Hematopoietic multipotent progenitor cell treated with erythropoietin and hydrocortisone succinate and interleukin-3 and kit ligand, for 6 days (in vitro differentiated cells): ENCODE data around the gene TTC6.
A peak's percentile ranks its signal among the peaks of the same experiment; 100 is the strongest.
"Not testable (repeated sequence)": the region's sequence is repeated elsewhere in the genome, so short reads cannot be mapped to it uniquely, and the experiment has no call there.

Experiments used
- DNase-seq: peaks from one replicate; pipeline ENCODE4 v3.0.0-alpha.2; 2015

The TTC6 gene

DNA sequence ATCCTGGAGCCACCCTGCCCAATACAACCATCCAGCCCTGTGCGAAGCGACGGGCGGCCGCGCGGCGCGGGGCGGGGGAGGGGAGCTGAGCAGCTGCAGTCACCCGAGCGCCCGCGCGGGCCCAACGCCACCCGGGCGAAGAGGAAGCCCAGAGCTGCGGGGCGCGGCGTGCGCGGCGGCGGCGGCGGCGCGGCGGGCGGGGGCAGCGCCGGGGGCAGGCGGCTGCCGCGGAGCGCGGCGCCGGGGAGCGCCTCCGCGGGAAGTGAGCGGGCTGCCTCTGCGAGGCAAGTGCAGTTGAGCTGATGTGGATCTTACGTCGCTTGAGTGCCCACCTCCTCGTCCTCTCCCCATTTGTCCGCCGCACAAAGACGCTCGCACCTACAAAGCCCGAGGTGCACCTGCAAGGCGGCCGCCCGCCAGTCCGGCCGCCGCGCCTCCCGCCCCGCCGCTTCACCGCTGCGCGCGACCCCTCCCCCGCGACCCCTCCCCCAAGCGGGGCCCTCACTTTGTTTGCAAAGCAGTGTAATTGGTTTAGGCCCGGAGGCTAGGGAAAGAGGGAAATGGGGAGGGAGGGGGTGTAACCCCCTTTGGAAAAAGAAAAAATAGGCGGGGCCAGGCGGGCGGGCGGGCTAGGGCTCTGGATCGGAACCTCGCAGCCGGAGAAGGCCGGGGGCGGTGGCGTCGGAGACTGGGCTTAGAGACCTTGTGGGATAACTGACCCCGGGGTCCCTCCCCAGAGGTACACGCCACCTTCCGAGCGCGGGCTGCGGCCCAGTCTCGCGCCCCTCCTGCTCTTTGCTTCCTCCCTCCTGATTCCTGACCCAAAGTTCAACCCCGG, at the start of gene TTC6, which contains the start of gene FOXA1:
TSS of gene TTC6 (plus strand) at position 659 of the 838 bp plus-strand sequence. CDS start 26,436 bp downstream, outside the sequence.
TSS of gene FOXA1 (minus strand) at position 279 of the 838 bp plus-strand sequence. CDS start at position 2, 277 bp downstream.
- peak; percentile 36 for DNase-seq

DNA sequence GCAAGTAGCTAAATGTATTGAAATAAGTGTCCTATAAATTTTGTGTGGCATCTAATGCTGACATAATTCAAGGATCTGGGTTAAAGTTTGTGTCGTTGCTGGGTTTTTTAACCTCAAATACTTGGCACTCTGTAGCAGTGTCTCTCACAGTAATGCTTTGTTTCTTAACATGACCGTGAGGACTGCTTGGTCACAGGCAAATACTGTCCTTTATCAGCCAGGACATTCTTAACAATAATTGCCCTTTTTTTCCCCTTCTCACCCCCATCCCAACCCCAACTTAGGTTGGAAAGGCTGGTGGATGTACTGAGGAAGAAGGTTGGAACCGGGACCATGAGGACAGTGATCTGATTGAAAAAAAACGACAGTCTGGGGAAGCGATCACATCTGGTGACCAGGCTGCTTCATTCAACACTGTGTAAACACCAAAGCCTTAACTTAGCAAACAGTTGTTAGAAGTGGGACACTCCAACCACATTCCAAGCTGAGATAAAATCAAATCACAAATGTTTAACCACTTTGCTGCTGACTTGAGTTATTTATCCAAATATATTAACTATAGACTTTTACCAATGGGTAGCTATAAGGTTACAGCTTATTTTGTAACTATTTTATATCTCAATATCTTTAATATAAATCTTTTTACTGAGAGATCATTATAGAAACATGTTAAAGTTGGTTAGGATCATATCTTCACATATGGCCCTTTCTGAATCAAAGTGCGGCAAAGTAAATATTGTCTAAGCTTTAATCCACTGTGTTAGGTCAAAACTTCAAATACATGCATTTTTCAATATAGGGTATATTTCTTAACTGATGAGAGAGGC, 48.6 kb upstream of the TTC6 start:
- DNase-seq, result no peak

GRCh38 chr14:37550511-37550910, 44.9 kb upstream of the TTC6 start:
- DNase-seq, result no peak

DNA sequence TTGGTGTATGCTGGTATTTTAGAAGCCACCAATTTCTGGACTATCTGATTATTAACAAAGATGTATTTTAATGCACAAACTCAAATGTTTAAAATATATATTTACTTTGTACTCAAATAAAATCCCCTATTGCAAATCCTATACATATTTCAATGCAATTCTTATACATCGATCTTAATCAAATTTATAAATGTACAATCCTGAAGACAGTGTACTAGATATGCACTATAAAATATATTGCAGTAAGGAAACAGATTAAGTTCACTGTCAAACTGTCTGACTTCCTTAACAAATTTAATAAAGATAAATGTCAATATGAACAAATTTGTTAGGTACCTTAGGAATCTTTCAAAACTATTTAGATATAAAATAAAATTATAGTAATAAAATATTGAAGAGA, 44.3 kb upstream of the TTC6 start:
- DNase-seq, result no peak

DNA sequence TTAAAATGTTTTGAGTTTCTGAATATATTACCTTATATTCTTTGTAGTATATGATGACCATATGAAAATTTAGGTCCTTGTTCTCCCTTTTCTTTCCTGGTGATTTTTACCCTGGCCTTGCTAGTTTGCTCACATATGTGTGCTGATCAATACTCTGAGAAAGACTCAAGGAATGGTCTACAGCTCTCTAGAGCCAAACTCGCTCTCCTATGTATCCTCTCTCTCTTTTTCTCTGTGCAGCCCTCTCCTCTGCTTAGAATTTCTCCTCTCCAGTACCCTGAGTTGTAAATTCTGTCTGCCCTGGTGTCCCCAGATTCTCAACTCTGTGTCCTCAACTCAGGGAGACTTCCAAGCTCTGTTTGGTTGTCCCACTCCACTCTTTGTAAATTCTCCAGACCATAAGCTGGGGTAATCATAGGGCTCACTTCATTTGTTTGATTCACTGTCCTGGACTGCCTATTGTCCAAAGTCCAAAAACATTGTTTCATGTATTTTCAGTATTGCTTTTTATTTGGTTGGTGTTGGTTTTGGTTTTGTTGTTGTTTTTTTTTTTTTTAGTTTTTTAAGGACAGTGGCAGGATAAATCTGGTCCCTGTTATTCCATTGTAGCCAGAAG, 41.4 kb upstream of the TTC6 start:
- DNase-seq, result no peak

DNA sequence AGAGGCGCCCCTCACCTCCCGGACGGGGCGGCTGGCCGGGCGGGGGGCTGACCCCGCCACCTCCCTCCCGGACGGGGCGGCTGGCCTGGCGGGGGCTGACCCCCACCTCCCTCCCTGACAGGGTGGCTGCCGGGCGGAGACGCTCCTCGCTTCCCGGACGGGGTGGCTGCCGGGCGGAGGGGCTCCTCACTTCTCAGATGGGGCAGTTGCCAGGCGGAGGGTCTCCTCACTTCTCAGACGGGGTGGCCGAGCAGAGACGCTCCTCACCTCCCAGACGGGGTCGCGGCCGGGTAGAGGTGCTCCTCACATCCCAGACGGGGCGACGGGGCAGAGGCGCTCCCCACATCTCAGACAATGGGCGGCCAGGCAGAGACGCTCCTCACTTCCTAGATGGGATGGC, 39.8 kb upstream of the TTC6 start:
- DNase-seq, result not testable (repeated sequence)

DNA sequence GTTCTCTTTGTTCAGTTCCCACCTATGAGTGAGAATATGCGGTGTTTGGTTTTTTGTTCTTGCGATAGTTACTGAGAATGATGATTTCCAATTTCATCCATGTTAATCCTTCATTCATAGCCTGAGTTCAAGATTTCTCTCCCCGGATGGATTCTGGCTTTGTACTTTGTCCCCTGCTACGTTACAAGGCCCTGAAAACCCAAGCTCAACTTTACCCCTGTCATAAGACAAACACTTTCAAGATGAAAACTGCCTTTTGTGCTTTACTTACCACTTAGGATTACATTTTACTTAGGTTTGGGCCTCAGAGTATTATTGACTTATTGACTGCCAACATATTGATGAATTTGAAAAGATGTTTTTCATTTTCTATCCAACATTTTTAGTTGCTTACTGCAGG, 36.7 kb upstream of the TTC6 start:
- no peak for DNase-seq

GRCh38 chr14:37559386-37559785, 36.0 kb upstream of the TTC6 start:
- no peak for DNase-seq

- DNase-seq, result no peak
Observed at GRCh38 chr14:37563189-37563588, 32.2 kb upstream of the TTC6 start.

GRCh38 chr14:37565550-37565949, 29.9 kb upstream of the TTC6 start:
- DNase-seq, result no peak

DNA sequence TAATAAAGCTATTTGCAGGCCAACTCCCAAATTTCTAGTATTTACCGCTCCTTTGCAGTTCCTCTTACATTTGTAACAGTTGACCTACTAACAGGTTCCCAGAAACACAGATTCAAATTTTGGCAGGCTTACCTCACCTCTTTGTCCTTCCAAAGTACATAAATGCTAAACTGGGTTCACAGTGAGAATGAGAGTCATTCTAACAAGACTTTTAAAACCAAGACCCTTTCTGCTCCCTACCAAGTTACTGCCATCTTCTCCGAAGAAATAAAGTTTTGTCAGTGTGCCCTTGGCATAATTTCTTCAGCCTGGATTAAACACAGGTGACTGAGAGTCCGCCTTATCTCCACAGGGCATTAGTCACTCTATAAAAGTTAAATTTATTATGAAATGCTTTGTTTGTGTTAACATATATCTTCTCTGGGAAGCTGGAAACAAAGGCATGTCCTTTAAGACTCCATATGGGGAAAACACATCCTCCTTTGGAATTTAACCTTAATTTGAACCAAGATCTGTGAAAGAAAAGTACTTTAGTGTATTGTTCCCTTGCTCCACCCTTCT, 28.5 kb upstream of the TTC6 start:
- no peak for DNase-seq

DNA sequence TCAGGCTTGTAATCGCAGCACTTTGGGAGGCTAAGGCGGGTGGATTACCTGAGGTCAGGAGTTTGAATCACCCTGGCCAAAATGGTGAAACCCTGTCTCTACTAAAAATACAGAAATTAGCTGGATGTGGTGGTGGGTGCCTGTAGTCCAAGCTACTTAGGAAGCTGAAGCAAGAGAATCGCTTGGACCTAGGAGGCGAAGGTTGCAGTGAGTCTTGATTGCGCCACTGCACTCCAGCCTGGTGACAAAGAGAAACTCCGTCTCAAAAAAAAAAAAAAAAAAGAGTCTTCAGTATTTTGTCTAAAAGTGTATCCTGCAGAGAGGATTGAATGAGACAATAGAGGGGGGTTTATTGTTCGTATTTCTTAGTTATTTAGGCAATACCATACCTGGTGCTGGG, 25.7 kb upstream of the TTC6 start:
- no peak for DNase-seq

DNA sequence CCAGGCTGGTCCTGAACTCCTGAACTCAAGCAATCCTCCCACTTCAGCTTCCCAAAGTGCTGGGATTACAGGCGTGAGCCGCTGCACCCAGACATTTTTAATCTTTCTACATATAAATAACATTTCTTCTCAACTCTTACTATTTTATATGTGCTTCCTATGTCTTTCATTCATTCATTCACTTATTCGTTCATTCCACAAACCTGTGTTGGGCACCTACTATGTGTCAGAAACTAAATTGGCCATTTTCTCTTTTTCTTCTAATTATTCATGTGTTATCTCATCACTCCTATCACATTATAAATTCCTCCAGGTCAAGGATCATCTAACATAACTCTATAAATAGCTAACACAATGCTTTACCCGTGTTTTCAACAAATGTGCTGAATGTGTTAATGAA, 24.0 kb upstream of the TTC6 start:
- DNase-seq, result no peak

GRCh38 chr14:37573356-37573755, 22.1 kb upstream of the TTC6 start:
- DNase-seq, result no peak

GRCh38 chr14:37579274-37579673, 16.2 kb upstream of the TTC6 start:
- no peak for DNase-seq

DNA sequence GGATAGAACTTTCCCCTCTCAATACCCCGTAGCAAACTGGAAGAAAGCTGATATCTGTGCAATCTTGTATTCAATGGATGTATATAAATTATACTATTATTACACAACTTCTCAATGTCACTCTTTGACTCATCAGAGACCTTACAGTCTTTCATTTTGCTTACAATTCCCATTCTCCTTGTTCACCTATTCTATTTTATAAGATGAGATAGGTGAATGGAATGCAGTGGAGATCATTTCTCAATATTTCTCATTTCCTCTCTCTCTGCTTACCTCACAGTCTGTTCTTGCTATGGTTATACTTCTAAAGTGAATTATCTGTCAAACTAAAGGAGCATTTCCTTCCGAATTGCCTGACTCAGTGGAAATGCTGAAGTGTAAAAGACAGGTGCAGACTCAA, 15.3 kb upstream of the TTC6 start:
- no peak for DNase-seq

DNA sequence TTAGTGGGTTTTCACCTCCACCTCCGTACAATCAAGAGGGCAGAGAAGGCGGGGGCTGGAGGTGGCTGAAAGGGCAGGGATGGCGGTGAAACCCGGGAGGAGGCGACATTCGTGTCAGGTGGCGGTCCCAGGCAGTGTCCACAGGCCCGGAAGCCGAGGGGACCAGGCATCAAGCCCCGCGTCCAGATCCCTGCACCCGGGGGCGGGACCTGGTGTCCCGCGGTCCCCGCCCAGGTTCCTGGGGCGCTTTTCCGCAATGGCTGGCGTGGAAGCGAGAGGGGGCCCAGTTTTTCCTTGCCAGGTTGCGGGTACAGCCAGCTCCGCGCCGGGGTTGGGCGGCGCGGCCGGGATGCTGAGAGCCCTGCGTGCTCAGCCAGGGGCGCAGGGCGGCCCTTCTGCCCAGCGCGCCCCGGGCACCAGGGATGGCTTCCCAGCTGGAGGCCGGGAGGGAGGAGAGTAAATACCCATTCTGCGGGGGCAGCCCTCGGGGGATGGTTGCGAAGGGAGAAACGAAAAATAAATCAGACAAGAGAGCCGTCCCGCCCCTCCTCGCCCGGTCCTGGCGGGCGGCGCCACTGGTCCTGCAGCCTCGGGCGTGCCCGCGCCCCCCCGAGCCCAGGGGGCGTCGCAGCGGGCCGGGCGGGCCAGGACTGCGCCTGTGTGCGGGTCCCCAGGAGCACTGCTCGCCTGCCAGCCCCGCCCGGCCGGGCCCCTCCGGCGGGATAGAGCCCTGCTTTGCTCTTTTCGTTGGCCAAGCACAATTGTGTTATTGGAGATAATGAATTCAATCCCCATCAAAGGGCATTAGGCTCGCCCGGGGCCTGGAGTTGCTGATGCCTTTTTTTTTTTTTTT, 11.8 kb upstream of the TTC6 start:
- no peak for DNase-seq

DNA sequence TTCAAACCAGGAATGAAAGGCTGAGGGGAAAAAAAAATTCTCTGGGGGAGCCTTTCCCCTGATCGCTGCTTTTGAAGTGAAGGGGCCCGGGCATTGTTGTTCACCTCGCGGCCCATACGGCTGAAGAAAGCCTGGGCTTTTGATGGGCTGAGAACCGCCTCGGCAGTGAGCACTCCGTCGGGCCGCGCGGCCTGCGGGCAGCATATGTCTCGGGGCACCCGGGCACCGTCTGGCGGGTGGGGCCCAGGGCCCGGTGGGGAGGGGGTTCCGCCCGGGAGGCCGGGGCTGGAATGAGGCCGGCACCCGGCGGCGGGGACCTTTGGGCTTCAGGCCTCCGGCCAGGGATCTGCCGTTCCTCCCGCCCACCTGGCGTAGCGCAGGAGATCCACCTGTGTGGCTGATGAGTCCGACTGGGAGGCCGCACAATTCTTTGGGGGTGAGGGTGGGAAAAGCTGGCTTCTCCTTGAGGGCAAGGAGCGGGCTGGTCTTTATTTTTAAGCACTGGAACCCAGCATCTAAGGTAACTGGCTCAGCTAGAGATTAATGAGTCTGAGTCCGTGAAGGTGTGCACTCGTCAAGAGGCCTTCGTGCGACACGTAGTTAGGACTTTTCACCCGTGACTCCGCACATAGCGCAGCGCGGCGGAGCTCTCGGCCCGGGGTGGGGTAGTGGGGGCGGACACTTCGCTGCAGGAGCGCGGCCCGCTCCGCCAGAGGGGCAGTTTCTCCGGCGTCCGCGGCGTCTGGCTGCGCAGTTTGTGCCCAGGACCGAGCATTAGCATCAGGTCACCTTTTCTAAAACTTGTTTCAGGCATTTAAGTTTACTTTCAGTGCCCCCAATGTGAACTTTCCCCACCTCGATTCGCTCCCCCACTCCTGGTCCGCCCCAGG, 11.0 kb upstream of the TTC6 start:
- DNase-seq, result no peak

- DNase-seq, result no peak
Observed at GRCh38 chr14:37585101-37585511, 10.3 kb upstream of the TTC6 start.

GRCh38 chr14:37585971-37586796, 9.2 kb upstream of the TTC6 start:
- DNase-seq, result no peak
